ENCODE data around the gene TRIM38. TPM values are rescaled to one million over a fixed set of nuclear protein-coding genes. Genes with fewer than 3 reads are reported as not detected.

TRIM38 gene
- total RNA-seq, 4 donors from 2014 or later = 9.4 to 14.4 (median 9.9) TPM

DNA sequence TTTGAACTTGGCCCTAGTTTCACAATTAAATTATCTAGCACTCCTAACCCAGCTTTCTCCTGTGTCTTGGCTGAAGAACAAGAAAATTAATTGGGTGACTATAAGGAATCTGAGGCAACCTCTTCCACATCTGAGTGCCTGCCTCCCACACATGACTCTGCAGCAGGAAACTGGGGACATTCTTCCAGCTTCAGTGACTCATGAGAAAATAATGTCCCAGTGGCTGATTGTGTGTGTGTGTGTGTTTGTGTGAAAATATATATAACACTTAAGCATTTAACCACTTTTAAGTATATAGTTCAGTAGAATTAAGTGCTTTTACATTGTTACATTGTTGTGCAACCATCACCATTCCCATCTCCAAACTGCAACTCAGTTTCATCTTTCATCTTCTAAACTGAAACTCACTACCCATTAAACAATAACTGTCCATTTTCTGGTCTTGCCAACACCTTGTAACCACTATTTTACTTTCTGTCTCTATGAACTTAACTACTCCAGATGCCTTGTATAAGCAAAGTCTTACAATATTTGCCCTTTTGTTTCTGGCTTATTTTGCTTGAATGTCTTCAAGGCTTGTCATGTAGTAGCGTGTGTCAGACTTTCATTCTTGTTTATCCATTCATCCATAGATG lies 8.7 kb downstream of the TRIM38 start:
- WGBS, 2 donors (ENCODE audit: low coverage in 1 of 2) = 96% methylated on average over 1 of the region's 1 CpG; no CpG with 5 or more reads in 1 of the 2 donors
- intact Hi-C loops (cut with DNase I; ENCODE audit: low total_unique reads) = no loop called here
- H3K36me3 ChIP-seq = peaks cover 3 to 80% (median 43%) of the 10 kb centered on the region in 4 donors
- H3K27me3 ChIP-seq = no peaks in the 10 kb centered on the region
- peaks cover 4 to 32% (median 10%) of the 10 kb centered on the region in 4 donors for H3K4me1 ChIP-seq
- TF ChIP-seq POLR2AphosphoS5 (IDR thresholded peaks at IDR 0.05) (no peak), POLR2A (IDR thresholded peaks at IDR 0.05) (no peak), EP300 (IDR thresholded peaks at IDR 0.05; ENCODE audit: low read depth) (no peak)
- TF ChIP-seq, protein P1, sequence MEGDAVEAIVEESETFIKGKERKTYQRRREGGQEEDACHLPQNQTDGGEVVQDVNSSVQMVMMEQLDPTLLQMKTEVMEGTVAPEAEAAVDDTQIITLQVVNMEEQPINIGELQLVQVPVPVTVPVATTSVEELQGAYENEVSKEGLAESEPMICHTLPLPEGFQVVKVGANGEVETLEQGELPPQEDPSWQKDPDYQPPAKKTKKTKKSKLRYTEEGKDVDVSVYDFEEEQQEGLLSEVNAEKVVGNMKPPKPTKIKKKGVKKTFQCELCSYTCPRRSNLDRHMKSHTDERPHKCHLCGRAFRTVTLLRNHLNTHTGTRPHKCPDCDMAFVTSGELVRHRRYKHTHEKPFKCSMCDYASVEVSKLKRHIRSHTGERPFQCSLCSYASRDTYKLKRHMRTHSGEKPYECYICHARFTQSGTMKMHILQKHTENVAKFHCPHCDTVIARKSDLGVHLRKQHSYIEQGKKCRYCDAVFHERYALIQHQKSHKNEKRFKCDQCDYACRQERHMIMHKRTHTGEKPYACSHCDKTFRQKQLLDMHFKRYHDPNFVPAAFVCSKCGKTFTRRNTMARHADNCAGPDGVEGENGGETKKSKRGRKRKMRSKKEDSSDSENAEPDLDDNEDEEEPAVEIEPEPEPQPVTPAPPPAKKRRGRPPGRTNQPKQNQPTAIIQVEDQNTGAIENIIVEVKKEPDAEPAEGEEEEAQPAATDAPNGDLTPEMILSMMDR (IDR thresholded peaks at IDR 0.05) = no peak
- in situ Hi-C loops (cut with MboI; ENCODE audit: low pct_ligation_motif_present in 1 of 4, low pct_unique_long_range_greater_than_20kb in 1 of 4, low sequenced_read_pairs in 3 of 4) = no loop called here
- H3K27ac ChIP-seq = peak overlapping the region in 1 of 4 donors; percentile 32
- no peaks in the 10 kb centered on the region for H3K9me3 ChIP-seq
- DNase-seq = no peak
- no peak overlapping the region for H3K4me3 ChIP-seq

DNA sequence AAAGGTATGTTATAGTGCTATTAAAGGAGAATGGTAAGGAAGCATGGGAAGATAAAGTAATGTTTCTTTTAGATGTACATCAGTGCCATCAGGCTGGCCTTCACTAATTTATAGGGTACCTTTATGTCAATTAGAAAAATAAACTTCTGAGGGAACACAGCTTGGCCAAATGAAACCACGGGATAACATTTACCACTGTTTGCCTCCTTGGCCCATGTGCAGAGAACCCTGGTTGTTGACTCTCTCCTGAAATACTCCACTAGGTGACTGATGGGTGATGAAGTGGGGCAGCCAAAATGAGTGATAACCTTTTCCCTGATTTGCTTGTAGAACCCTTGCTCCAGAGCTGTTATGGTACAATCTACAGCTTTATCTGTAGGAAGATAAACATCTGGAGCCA lies 9.5 kb downstream of the TRIM38 start:
- WGBS, 2 donors (ENCODE audit: low coverage in 1 of 2) = 92% methylated on average over 1 of the region's 1 CpG; no CpG with 5 or more reads in 1 of the 2 donors
- peaks cover 0 to 24% (median 9%) of the 10 kb centered on the region in 4 donors for H3K4me1 ChIP-seq
- in situ Hi-C loops (cut with MboI; ENCODE audit: low pct_ligation_motif_present in 1 of 4, low pct_unique_long_range_greater_than_20kb in 1 of 4, low sequenced_read_pairs in 3 of 4) = no loop called here
- H3K4me3 ChIP-seq = no peak overlapping the region
- H3K9me3 ChIP-seq = no peaks in the 10 kb centered on the region
- DNase-seq = no peak
- no peak for TF ChIP-seq POLR2AphosphoS5 (IDR thresholded peaks at IDR 0.05)
- TF ChIP-seq, protein P1 (IDR thresholded peaks at IDR 0.05) = no peak
- no peak for TF ChIP-seq POLR2A (IDR thresholded peaks at IDR 0.05)
- TF ChIP-seq EP300 (IDR thresholded peaks at IDR 0.05; ENCODE audit: low read depth) = no peak
- no peaks in the 10 kb centered on the region for H3K27me3 ChIP-seq
- intact Hi-C loops (cut with DNase I; ENCODE audit: low total_unique reads) = no loop called here
- no peak overlapping the region for H3K27ac ChIP-seq
- H3K36me3 ChIP-seq = peaks cover 3 to 80% (median 42%) of the 10 kb centered on the region in 4 donors

DNA sequence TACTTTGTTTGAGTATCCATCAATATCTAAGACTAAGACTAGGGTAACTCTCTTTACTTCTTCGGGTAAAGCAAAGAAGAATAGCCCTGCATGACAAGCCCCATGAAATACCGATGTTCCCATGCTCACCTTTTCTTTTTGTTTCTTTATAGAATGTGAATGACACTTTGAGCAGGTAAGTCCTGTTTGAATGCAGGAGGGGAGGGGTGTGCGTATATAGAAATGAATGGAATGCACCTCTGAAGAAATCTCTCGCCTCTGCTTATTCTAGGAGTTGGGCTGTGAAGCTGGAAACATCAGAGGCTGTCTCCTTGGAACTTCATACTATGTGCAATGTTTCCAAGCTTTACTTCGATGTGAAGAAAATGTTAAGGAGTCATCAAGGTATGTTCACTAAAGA lies 10.3 kb downstream of the TRIM38 start:
- peaks cover 0 to 17% (median 6%) of the 10 kb centered on the region in 4 donors for H3K4me1 ChIP-seq
- no peak for DNase-seq
- 94 to 100% methylated on average over 4 to 5 of the region's 5 CpGs for WGBS, 2 donors (ENCODE audit: low coverage in 1 of 2)
- no peak overlapping the region for H3K27ac ChIP-seq
- no peaks in the 10 kb centered on the region for H3K9me3 ChIP-seq
- H3K4me3 ChIP-seq = no peak overlapping the region
- in situ Hi-C loops (cut with MboI; ENCODE audit: low pct_ligation_motif_present in 1 of 4, low pct_unique_long_range_greater_than_20kb in 1 of 4, low sequenced_read_pairs in 3 of 4) (no loop called here), intact Hi-C loops (cut with DNase I; ENCODE audit: low total_unique reads) (no loop called here)
- TF ChIP-seq, protein P1 (IDR thresholded peaks at IDR 0.05) = no peak
- TF ChIP-seq POLR2A (IDR thresholded peaks at IDR 0.05) (no peak), POLR2AphosphoS5 (IDR thresholded peaks at IDR 0.05) (no peak), EP300 (IDR thresholded peaks at IDR 0.05; ENCODE audit: low read depth) (no peak)
- peaks cover 3 to 84% (median 44%) of the 10 kb centered on the region in 4 donors for H3K36me3 ChIP-seq
- H3K27me3 ChIP-seq = no peaks in the 10 kb centered on the region

DNA sequence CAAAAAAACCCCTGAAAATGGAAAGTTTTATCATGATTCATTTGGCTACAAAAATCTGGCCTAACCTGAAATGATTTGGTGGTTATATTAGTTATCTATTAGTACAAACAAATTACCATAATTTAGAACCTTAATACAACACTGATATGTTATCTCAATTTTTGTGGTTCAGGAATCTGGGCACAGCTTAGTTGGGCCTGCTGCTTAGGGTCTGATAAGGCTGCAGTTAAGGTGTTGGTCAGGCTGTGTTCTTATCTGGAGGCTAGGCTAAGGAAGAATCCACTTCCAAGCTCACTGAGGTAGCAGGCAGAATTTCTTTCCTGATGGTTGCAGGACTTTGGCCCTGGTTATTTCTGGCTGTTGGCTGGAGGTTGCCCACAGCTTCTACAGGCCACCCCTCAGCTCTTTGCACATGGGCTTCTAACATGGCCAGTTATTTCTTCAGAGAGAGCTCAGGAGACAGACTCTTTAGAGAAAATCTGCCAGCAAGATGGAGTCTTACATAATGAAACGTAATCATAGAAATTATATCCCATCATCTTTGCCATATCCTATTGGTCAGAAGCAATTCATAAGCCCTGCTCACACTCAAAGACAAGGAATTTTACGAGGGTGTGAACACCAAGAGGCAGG lies 11.4 kb downstream of the TRIM38 start:
- DNase-seq = no peak
- no peak for TF ChIP-seq POLR2A (IDR thresholded peaks at IDR 0.05)
- no peak for TF ChIP-seq POLR2AphosphoS5 (IDR thresholded peaks at IDR 0.05)
- no peak for TF ChIP-seq EP300 (IDR thresholded peaks at IDR 0.05; ENCODE audit: low read depth)
- TF ChIP-seq, protein P1 (IDR thresholded peaks at IDR 0.05) = no peak
- intact Hi-C loops (cut with DNase I; ENCODE audit: low total_unique reads) (no loop called here), in situ Hi-C loops (cut with MboI; ENCODE audit: low pct_ligation_motif_present in 1 of 4, low pct_unique_long_range_greater_than_20kb in 1 of 4, low sequenced_read_pairs in 3 of 4) (no loop called here)
- peaks cover 3 to 85% (median 46%) of the 10 kb centered on the region in 4 donors for H3K36me3 ChIP-seq
- H3K4me1 ChIP-seq = peaks cover 0 to 11% (median 2%) of the 10 kb centered on the region in 4 donors
- WGBS, 2 donors (ENCODE audit: low coverage in 1 of 2) = 98 to 100% methylated on average over 2 of the region's 2 CpGs
- H3K9me3 ChIP-seq = no peaks in the 10 kb centered on the region
- no peaks in the 10 kb centered on the region for H3K27me3 ChIP-seq
- no peak overlapping the region for H3K27ac ChIP-seq
- H3K4me3 ChIP-seq = no peak overlapping the region

Data from transverse colon (tissue), 4 donors.